GM19463 (cell line): ENCODE data around the gene MARCHF4.

Experiments used
- ATAC-seq: cut with Tn5 transposase; IDR thresholded peaks from one replicate; pipeline ENCODE4 v1.9.1; 2021; ENCODE audit warnings: mild to moderate bottlenecking, moderate library complexity; ENCODE audit not compliant: unreplicated experiment

MARCHF4 gene

GRCh38 chr2:216371721-216372702 lies at the start of gene MARCHF4:
TSS of gene MARCHF4 (minus strand) at chr2:216372483. CDS start at chr2:216370260, 2,223 bp downstream.
- ATAC-seq = no peak

DNA sequence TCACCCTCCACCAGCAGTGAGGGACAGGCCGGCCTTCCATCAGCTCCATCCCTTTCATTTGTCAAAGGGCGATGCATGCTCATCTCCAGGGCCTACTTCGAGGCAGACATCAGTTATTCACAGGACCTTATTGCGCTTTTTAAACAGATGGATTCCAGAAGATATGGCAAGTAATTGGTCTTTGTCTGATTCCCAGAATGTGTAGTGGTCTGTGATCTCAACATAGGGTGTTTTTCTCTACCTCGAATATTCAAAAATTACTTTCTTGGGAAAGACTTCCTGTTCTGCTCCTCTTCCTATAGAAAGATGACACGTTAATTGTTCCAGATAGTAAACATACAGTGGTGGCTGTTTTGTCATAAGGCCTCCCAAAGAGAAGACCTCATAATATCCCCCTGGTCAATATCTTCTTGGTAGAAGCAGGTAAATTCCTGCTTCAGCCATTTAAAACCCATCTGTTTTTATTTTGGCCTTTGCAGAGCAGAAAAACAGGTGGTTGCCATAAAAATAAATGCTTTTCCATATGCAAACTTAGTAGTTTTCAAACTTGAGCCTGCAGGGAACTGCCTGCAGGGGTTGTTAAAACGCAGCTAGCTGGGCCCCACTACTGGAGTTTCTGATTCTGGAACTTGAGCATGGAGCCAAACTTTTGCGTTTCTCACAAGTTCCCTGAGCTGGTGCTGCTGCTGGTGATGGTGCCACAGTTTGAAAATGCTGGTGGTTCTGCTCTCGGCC lies 48.3 kb upstream of the MARCHF4 start:
- ATAC-seq = no peak

- ATAC-seq = no peak
Measured at GRCh38 chr2:216418981-216419380, 46.7 kb upstream of the MARCHF4 start.

DNA sequence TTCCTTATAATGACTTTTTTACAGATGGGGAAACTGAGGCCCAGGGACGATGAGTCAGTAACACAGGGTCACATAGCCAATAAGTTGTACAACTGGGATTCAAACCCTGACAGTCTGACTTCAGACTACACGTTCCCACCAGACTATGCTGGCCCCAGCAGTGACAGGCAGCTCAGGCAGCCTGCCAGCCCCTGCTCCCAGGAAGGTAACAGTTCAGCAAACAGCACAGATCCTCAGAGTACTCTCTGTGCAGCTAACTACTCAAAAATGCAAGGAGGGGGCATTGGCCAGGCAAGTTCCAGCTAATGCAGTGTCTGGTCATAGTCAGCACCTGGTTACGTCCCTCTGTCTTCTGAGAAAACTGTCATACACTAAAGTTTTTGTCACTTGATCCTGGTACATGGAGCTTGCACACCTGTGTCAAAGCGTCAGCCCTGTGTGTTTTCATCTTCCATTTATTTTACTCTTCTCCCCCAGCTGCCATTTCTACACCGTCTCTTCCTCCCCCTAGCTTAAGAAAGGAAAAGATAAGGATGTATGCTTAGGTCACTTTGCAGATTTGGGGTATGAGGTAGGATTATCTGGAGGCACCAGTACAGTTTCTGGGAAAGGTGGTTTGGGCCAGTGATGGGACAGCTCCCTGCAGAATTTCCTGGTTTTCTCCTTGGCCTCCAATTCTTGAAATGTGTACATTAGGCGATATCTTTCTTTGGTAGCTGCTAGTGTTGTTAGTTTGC lies 44.5 kb upstream of the MARCHF4 start:
- no peak for ATAC-seq

GRCh38 chr2:216415541-216415940 lies 43.3 kb upstream of the MARCHF4 start:
- no peak for ATAC-seq

- ATAC-seq = no peak
Measured at GRCh38 chr2:216414772-216415319, 42.6 kb upstream of the MARCHF4 start.

DNA sequence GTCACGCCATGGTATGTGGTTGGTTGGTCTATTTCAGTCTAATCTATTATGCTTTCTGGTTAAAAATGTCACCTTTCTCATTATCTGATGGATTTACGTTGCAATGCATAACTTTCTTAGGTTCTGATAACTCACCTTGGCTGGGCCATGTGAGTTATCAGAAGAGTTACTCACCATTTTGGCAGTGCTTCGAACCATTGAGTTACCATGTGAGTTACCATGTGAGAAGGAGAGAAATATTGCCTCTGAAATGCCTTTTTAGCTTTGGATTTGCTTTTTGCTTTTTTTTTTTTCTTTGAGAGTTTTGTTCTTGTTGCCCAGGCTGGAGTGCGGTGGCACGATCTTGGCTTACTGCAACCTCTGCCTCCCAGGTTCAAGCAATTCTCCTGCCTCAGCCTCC lies 41.6 kb upstream of the MARCHF4 start:
- ATAC-seq = no peak

- peak; percentile 88 for ATAC-seq
Measured at GRCh38 chr2:216412022-216412999, 40.0 kb upstream of the MARCHF4 start, which contains the start of gene SMARCAL1. TSS of gene SMARCAL1 (plus strand) at chr2:216412484. CDS start at chr2:216414705, 2,221 bp downstream.

DNA sequence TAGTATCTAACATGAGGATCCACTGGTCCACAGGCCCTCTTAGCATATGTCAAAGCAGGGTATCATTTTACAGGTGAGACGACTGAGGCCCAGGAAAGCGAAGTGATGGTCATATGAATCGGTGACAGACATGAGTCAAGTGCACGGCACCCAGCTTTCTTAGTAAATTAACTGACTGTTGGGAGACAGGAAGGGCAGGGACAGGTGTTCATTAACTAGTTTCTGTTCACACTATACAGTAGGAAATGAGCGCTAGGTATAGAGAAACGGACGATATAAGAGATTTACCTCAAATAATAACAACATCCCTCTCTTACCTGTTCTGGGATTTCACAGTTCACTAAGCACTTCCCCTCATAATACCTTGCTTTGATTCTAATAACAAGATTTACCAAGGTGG lies 38.3 kb upstream of the MARCHF4 start:
- ATAC-seq = no peak

- no peak for ATAC-seq
Measured at GRCh38 chr2:216408426-216409290, 36.4 kb upstream of the MARCHF4 start.

- no peak for ATAC-seq
Measured at GRCh38 chr2:216406826-216407225, 34.5 kb upstream of the MARCHF4 start.

- ATAC-seq = no peak
Measured at GRCh38 chr2:216405588-216405987, 33.3 kb upstream of the MARCHF4 start.

DNA sequence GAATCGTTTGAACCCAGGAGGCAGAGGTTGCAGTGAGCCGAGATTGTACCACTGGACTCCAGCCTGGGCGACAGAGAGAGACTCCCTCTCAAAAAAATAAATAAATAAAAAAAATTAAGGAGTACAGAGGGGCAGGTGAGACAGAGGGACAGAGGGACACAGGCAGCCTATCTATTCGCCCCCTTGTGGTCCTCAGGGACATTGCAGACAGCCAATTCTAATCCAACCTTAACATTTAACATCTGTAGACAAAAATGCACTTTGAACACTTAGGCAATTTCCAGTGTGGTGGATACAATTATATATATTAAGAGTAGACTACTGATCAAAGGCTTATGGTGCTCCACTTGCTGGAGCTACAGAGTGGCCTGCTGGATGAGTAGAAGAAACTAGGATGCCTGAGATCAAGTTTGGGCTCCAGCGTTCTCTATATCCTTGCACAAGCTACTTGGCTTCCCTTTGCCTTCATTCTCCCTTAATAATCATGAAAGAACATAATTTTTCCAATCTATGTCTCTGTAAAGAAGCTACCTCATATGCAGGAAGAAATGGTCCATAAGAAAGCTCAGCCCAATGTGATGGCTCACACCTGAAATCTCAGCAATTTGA lies 31.8 kb upstream of the MARCHF4 start:
- no peak for ATAC-seq

- ATAC-seq = no peak
Measured at GRCh38 chr2:216402751-216403150, 30.5 kb upstream of the MARCHF4 start.

DNA sequence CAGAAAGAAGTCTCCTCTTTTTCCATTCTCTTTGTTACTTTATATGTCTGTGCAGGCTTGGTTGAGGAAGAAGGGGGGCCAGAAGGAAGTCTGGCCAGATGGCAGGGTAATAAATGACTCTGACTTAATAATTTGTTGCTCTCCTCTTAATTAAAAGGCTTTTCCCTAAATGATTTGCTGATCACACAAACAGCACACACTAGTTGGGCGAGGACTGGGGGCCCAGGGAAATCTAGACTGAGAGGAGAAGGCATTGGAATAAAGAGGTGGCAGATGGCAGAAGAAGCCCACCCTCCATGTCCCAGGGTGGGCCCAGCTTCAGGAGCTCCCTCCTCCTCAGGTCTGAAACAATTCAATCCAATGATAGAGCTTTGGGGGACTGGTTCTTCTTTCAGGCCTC lies 27.3 kb upstream of the MARCHF4 start:
- ATAC-seq = no peak

DNA sequence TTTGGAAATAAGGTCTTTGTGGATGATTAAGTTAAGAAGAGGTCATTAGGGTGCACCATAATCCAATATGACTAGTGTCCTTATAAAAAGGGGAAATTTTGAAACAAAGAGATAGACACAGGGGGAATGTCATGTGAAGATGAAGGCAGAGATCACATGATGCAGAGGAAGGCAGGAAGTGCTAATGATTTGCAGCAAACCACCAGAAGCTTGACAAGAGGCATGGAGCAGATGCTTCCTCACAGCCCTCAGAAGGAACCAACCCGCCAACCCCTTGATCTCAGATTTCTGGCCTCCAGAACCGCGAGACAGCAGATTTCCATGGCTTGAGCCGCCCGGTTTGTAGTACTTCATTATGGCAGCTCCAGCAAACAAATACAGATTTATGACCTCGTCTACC lies 22.6 kb upstream of the MARCHF4 start:
- ATAC-seq = no peak

- ATAC-seq = no peak
Measured at GRCh38 chr2:216392945-216393840, 20.9 kb upstream of the MARCHF4 start.
